CD4-positive, alpha-beta memory T cell (primary cell): Measurements from ENCODE around the gene TIMM10. TPM values are rescaled to one million over a fixed set of nuclear protein-coding genes. Genes with fewer than 3 reads are reported as not detected.

Experiments used
- CTCF ChIA-PET: fragments of 350-600 bp; sonication (Branson Sonifier 250); formaldehyde crosslinking; loops from one replicate; lab custom pipeline; 2021; ENCODE audit warnings: inconsistent platforms; ENCODE audit not compliant: partially characterized antibody; lab: Charles Lee
- POLR2A ChIA-PET: fragments of 350-600 bp; sonication (Branson Sonifier 250); formaldehyde crosslinking; loops from one replicate; lab custom pipeline; 2021; ENCODE audit not compliant: partially characterized antibody; lab: Charles Lee
- DNase-seq, 5 donors: peaks; one replicate each; pipeline versions ENCODE4 v3.0.0 to v3.0.0-alpha.2; 2020 to 2022; ENCODE audit warnings: mixed read lengths in 1 of 5
- H3K27ac ChIP-seq: one replicate; pipeline ENCODE4 v1.7.0; 2013; ENCODE audit warnings: low read depth, low read length
- H3K27me3 ChIP-seq: 2 replicates; pipeline ENCODE4 v1.7.0; 2013; ENCODE audit warnings: mild to moderate bottlenecking, low read length, moderate library complexity; ENCODE audit not compliant: insufficient read depth
- H3K36me3 ChIP-seq: 2 replicates; pipeline ENCODE4 v1.7.0; 2013; ENCODE audit warnings: mild to moderate bottlenecking, low read length, moderate library complexity; ENCODE audit not compliant: insufficient read depth
- H3K4me1 ChIP-seq: 2 replicates; pipeline ENCODE4 v1.7.0; 2013; ENCODE audit warnings: mild to moderate bottlenecking, low read length, moderate library complexity; ENCODE audit not compliant: insufficient read depth
- H3K4me3 ChIP-seq, 2 donors: one replicate each; pipeline ENCODE4 v1.7.0; 2013; ENCODE audit warnings: low read length in 2 of 2, mild to moderate bottlenecking in 1 of 2
- H3K9me3 ChIP-seq, 2 donors: one replicate each; pipeline ENCODE4 v1.7.0; 2013; ENCODE audit warnings: low read length in 2 of 2, control low read depth in 1 of 2; ENCODE audit not compliant: control insufficient read depth in 1 of 2
- H3K27ac Mint-ChIP-seq, 7 donors: one replicate each; pipeline ENCODE4 v1.8.0; 2020 to 2021; ENCODE audit warnings: mixed read lengths in 7 of 7, mild to moderate bottlenecking in 6 of 7, inconsistent platforms in 3 of 7, moderate library complexity in 3 of 7
- H3K27me3 Mint-ChIP-seq, 2 donors: one replicate each; pipeline ENCODE4 v1.8.0; 2020 to 2021; ENCODE audit warnings: mixed read lengths in 2 of 2
- H3K36me3 Mint-ChIP-seq, 2 donors: one replicate each; pipeline ENCODE4 v1.8.0; 2020 to 2021; ENCODE audit warnings: mixed read lengths in 2 of 2, inconsistent platforms in 1 of 2, mild to moderate bottlenecking in 1 of 2
- H3K4me1 Mint-ChIP-seq, 4 donors: one replicate each; pipeline ENCODE4 v1.8.0; 2020 to 2021; ENCODE audit warnings: mixed read lengths in 4 of 4, mild to moderate bottlenecking in 1 of 4
- H3K4me3 Mint-ChIP-seq, 8 donors: one replicate each; pipeline ENCODE4 v1.8.0; 2020 to 2021; ENCODE audit warnings: mixed read lengths in 8 of 8, mild to moderate bottlenecking in 7 of 8, moderate library complexity in 6 of 8, inconsistent platforms in 3 of 8
- H3K9me3 Mint-ChIP-seq, 8 donors: one replicate each; pipeline ENCODE4 v1.8.0; 2020 to 2021; ENCODE audit warnings: mixed read lengths in 8 of 8, mild to moderate bottlenecking in 5 of 8, inconsistent platforms in 3 of 8, moderate library complexity in 1 of 8
- intact Hi-C: fragments of 100-400 bp; cut with micrococcal nuclease; formaldehyde crosslinking; loops from one replicate; pipeline ENCODE4 v1.15.1; 2023
- polyA plus RNA-seq, 2 donors: library from polyadenylated mRNA; unstranded; fragments of 300-500 nt; fragmentation: Illumina TruSeq; gene quantifications; one replicate each; pipeline ENCODE4 v1.2.3, GENCODE V29; 2021
- total RNA-seq, 2 experiments: library from RNA; stranded (reverse); gene quantifications; one replicate each; pipeline ENCODE4 v1.2.3, GENCODE V29; 2021

TIMM10 gene
- total and polyA plus RNA-seq, 4 experiments from 2014 or later = 30.4 to 62.1 (median 43.8) TPM

DNA sequence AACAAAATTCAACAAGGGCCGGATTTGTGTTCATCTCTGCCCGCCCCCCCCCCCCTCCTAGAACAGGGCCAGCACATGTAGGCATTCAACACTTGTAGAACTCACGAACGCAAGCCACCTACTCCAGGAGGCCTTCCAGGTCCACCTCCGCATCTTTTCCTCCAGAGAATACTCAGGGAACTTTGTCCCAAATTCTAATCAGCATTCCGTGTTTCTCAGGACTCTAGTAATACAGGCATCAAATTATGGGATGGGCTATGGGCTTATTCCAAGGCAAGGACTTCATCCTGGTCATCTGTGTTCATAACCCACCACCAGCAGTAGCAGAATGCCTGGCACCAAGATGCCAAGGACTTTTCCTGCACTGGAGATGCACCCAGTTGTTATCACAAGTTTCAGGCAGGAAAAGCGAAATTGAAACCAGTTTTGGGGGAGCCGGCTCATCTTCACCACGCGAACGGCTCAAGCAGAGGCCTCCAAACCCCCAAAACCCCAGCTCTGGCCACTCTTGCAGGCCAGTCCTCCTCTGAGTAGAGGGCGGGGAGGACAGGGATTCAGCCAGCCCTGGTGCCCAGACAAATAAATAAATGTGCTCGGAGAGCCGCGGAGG, 36.5 kb upstream of the TIMM10 start:
- no peaks in the 10 kb centered on the region for H3K9me3 Mint-ChIP-seq
- H3K27me3 ChIP-seq = no peaks in the 10 kb centered on the region
- peaks cover 42% of the 10 kb centered on the region for H3K4me1 ChIP-seq
- intact Hi-C loops = loop anchor here (1.0 to 5.0 kb wide), 5 partner anchors 37 to 1010 kb away; partner anchors contain the start of genes LPXN, MED19, TIMM10 and TMX2
- ChIA-PET POLR2A (interaction anchor here (1.0 to 2.9 kb wide), 12 partner anchors 36 to 1011 kb away, joined by 4 to 20 read pairs (median 8); partner anchors contain the start of genes MED19, SELENOH, SLC43A1 and SLC43A3), CTCF (interaction anchor here (0.7 to 6.0 kb wide), 21 partner anchors 8 to 1010 kb away, joined by 3 to 181 read pairs (median 8); partner anchors contain the start of genes TIMM10, TMX2 and YPEL4)
- no peaks in the 10 kb centered on the region for H3K9me3 ChIP-seq
- peak overlapping the region; percentile 93 for H3K27ac ChIP-seq
- H3K4me3 Mint-ChIP-seq = peak overlapping the region; percentile 91 to 100 (median 96)
- no peaks in the 10 kb centered on the region for H3K36me3 ChIP-seq
- peak overlapping the region; percentile 72 to 81 for H3K4me3 ChIP-seq
- H3K4me1 Mint-ChIP-seq = peaks cover 29 to 72% (median 47%) of the 10 kb centered on the region in 4 donors
- H3K27me3 Mint-ChIP-seq = no peaks in the 10 kb centered on the region
- peak; percentile 36 to 64 (median 48) for DNase-seq
- peaks cover 5 to 38% of the 10 kb centered on the region in 2 donors for H3K36me3 Mint-ChIP-seq
- H3K27ac Mint-ChIP-seq = peak overlapping the region; percentile 91 to 98 (median 96)

DNA sequence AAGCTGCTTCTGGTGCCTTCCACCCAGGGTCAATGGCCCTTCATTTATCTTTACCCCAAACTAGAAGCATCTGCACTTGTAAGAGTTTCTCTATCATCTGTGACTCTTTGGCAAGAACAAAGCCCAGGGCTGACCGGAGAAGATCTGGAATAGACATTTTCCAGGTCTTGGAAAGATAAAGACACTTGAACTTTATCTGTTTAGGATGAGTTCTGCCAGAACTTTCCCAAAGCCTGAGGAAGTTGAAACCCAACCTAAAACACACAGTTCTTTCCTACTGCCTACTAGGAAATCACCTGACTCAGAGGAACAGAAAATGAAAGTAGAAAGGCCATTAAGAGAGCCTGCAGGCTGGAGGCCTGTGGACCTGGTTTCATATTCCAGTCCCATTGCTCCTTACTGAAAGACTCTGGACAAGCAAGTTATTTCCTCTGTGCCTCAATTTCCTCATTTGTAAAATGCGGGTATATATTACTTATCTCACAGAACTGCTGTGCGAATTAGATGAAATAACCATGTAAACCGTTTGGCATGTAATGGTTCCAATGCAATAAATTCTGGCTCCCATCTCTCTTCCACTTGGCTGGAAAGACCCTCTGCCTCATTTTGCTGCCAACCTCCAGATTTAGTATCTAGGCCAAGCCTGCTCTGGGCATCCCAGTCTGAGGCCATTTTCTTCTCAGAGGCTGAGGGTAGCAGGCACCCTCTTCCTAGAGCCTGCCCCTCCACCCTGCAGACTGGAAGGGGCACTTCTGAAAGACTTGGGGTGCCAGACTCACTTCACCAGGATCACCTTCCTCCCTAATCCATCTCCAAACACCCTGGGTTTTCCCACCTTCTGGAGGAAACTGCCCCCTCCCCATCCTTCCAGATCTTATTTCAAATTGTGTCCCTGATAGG, 35.7 kb upstream of the TIMM10 start:
- Histone ChIP-seq H3K4me3 (peak overlapping the region; percentile 72 to 81), H3K4me1 (peaks cover 48% of the 10 kb centered on the region), H3K36me3 (peaks cover 3% of the 10 kb centered on the region), H3K27ac (peak overlapping the region; percentile 93), H3K9me3 (no peaks in the 10 kb centered on the region), H3K27me3 (no peaks in the 10 kb centered on the region)
- POLR2A ChIA-PET = interaction anchor here (1.6 to 2.9 kb wide), 4 partner anchors 74 to 240 kb away, joined by 6 to 20 read pairs (median 10); partner anchors contain the start of gene SSRP1
- peak; percentile 38 to 58 (median 49) for DNase-seq
- CTCF ChIA-PET = interaction anchor here (1.0 to 6.0 kb wide), 7 partner anchors 19 to 234 kb away, joined by 3 to 181 read pairs (median 7); partner anchors contain the start of gene SERPING1
- Mint-ChIP-seq H3K4me1 (peaks cover 31 to 73% (median 50%) of the 10 kb centered on the region in 4 donors), H3K27me3 (no peaks in the 10 kb centered on the region), H3K36me3 (peaks cover 13 to 44% of the 10 kb centered on the region in 2 donors), H3K27ac (peak overlapping the region; percentile 91 to 98 (median 96)), H3K9me3 (peaks cover 0 to 1% (median 0%) of the 10 kb centered on the region in 8 donors), H3K4me3 (peak overlapping the region; percentile 91 to 100 (median 96))
- intact Hi-C loops = loop anchor here (1.0 to 5.0 kb wide), 3 partner anchors 36 to 1011 kb away; partner anchors contain the start of genes LPXN, TIMM10 and ZFP91

DNA sequence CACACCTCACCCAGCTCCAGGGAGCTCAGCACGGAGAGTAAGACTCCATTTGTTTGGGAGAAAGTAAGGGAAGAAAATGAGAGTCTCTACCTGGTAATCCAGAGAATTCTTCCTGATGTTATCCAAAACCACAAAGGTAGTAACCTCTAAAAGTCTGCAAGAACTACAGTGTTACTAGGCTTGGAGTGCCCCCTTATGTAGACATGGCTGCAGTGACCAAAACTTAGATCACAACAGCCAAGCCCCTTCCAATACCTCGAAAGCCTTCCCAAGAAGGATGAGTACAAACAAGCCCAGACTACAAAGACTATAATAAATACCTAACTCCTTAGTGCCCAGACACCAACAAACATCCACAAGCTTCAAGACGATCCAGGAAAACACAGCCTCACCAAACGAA, 32.0 kb upstream of the TIMM10 start:
- no peak for DNase-seq
- H3K9me3 ChIP-seq = no peaks in the 10 kb centered on the region
- peaks cover 47% of the 10 kb centered on the region for H3K4me1 ChIP-seq
- POLR2A ChIA-PET = no interaction called here
- H3K27me3 ChIP-seq = no peaks in the 10 kb centered on the region
- intact Hi-C loops = no loop called here
- peaks cover 33 to 67% of the 10 kb centered on the region in 2 donors for H3K36me3 Mint-ChIP-seq
- CTCF ChIA-PET = interaction anchor here (1.6 kb wide), 1 partner anchor 82 kb away, joined by 4 read pairs; no protein-coding TSS in a partner anchor
- no peaks in the 10 kb centered on the region for H3K27me3 Mint-ChIP-seq
- peak overlapping the region in 3 of 8 donors; percentile 4 to 62 (median 57) for H3K4me3 Mint-ChIP-seq
- no peak overlapping the region for H3K27ac ChIP-seq
- H3K4me1 Mint-ChIP-seq = peaks cover 33 to 65% (median 50%) of the 10 kb centered on the region in 4 donors
- H3K4me3 ChIP-seq = no peak overlapping the region
- peak overlapping the region; percentile 39 to 95 (median 71) for H3K27ac Mint-ChIP-seq
- H3K36me3 ChIP-seq = peaks cover 24% of the 10 kb centered on the region
- peaks cover 0 to 1% (median 0%) of the 10 kb centered on the region in 8 donors for H3K9me3 Mint-ChIP-seq

DNA sequence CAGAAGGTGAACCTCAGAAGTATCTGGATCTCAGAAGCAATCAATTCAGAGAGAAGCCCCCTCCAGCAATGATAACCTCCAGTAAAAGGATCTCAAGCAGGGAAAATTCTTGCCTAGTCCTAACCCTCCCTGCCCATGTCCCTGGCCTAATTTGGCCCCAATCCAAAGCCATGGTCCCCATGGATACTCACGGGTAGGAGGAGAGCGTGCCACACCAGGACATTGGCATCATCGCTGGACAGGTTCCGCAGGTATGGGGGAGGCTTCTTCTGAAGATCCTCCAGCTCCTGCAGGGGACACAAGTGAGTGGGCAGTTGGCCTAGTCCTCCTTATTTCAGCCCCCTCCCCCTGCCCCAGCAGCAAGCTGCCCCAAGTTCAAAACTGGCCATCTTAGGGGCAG, 29.6 kb upstream of the TIMM10 start:
- no peak overlapping the region for H3K4me3 Mint-ChIP-seq
- Histone ChIP-seq H3K4me3 (no peak overlapping the region), H3K27ac (no peak overlapping the region), H3K9me3 (no peaks in the 10 kb centered on the region), H3K4me1 (peaks cover 38% of the 10 kb centered on the region), H3K36me3 (peaks cover 46% of the 10 kb centered on the region), H3K27me3 (no peaks in the 10 kb centered on the region)
- peaks cover 26 to 51% (median 37%) of the 10 kb centered on the region in 4 donors for H3K4me1 Mint-ChIP-seq
- H3K36me3 Mint-ChIP-seq = peaks cover 36 to 70% of the 10 kb centered on the region in 2 donors
- DNase-seq = no peak
- ChIA-PET CTCF (interaction anchor here (1.0 to 3.2 kb wide), 3 partner anchors 8 to 84 kb away, joined by 3 to 18 read pairs (median 12); partner anchors contain the start of gene UBE2L6), POLR2A (no interaction called here)
- H3K27ac Mint-ChIP-seq = peak overlapping the region in 2 of 7 donors; percentile 29 to 40
- H3K9me3 Mint-ChIP-seq = peaks cover 0 to 1% (median 0%) of the 10 kb centered on the region in 8 donors
- H3K27me3 Mint-ChIP-seq = no peaks in the 10 kb centered on the region
- intact Hi-C loops = no loop called here

DNA sequence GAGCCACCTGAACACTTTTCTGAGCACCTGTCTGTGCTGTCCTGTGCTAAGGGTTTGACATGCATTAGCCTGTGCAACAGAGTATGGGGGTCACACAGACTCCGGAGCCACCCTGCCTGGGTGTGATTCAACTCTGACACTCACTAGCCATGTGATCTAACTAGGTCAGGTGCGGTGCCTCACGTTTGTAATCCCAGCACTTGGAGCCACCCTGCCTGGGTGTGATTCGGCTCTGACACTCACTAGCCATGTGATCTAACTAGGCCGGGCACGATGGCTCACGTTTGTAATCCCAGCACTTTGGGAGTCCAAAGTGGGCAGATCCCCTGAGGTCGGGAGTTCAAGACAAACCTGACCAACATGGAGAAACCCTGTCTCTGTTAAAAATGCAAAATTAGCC, 25.5 kb upstream of the TIMM10 start:
- Histone ChIP-seq H3K27me3 (no peaks in the 10 kb centered on the region), H3K9me3 (no peaks in the 10 kb centered on the region), H3K4me1 (peaks cover 2% of the 10 kb centered on the region), H3K4me3 (no peak overlapping the region), H3K36me3 (peaks cover 79% of the 10 kb centered on the region), H3K27ac (no peak overlapping the region)
- POLR2A ChIA-PET = no interaction called here
- no peaks in the 10 kb centered on the region for H3K27me3 Mint-ChIP-seq
- intact Hi-C loops = no loop called here
- H3K9me3 Mint-ChIP-seq = no peaks in the 10 kb centered on the region
- peaks cover 5 to 10% (median 7%) of the 10 kb centered on the region in 4 donors for H3K4me1 Mint-ChIP-seq
- H3K27ac Mint-ChIP-seq = peak overlapping the region in 1 of 7 donors; percentile 37
- peaks cover 43 to 80% of the 10 kb centered on the region in 2 donors for H3K36me3 Mint-ChIP-seq
- H3K4me3 Mint-ChIP-seq = no peak overlapping the region
- no peak for DNase-seq
- CTCF ChIA-PET = no interaction called here

DNA sequence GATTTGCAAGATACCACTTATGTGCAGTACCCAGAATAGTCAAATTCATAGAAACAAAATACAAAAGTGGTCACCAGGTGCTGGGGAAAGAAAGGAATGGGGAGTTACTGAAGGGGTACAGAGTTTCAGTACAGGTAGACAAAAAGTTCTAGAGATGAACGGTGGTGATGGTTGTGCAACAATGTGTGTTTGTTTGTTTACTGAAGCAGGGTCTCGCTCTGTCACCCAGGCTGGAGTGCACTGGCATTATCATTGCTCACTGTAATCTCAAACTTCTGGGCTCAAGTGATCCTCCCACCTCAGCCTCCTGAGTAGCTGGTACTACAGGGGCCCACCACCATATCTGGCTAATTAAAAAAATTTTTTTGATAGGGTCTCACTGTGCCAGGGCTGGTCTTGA, 24.8 kb upstream of the TIMM10 start:
- CTCF ChIA-PET = interaction anchor here (1.3 to 1.4 kb wide), 2 partner anchors 12 to 62 kb away, joined by 3 to 4 read pairs; partner anchors contain the start of gene UBE2L6
- H3K4me3 ChIP-seq = no peak overlapping the region
- no peaks in the 10 kb centered on the region for H3K27me3 ChIP-seq
- DNase-seq = no peak
- H3K36me3 ChIP-seq = peaks cover 84% of the 10 kb centered on the region
- no peak overlapping the region for H3K4me3 Mint-ChIP-seq
- intact Hi-C loops = no loop called here
- H3K9me3 Mint-ChIP-seq = no peaks in the 10 kb centered on the region
- no peaks in the 10 kb centered on the region for H3K9me3 ChIP-seq
- H3K27ac ChIP-seq = no peak overlapping the region
- no peaks in the 10 kb centered on the region for H3K27me3 Mint-ChIP-seq
- peak overlapping the region in 5 of 7 donors; percentile 65 to 80 (median 69) for H3K27ac Mint-ChIP-seq
- POLR2A ChIA-PET = no interaction called here
- H3K36me3 Mint-ChIP-seq = peaks cover 40 to 81% of the 10 kb centered on the region in 2 donors
- H3K4me1 Mint-ChIP-seq = peaks cover 3 to 6% (median 4%) of the 10 kb centered on the region in 4 donors
- no peaks in the 10 kb centered on the region for H3K4me1 ChIP-seq
